GM23248 (cell line): Measurements from ENCODE around the gene MESD. TPM values are rescaled to one million over a fixed set of nuclear protein-coding genes. Genes with fewer than 3 reads are reported as not detected.

Experiments used
- DNase-seq: peaks from one replicate; pipeline ENCODE4 v3.0.0-alpha.2; 2015
- H2AFZ ChIP-seq: fragments of 200-600 bp; sonication (generic); 2 replicates; pipeline ENCODE4 v1.6.1; 2016; ENCODE audit warnings: antibody characterized with exemption
- H3F3A ChIP-seq: fragments of 200-600 bp; sonication (generic); 2 replicates; pipeline ENCODE4 v1.6.1; 2016; ENCODE audit warnings: mild to moderate bottlenecking, antibody characterized with exemption, mixed run types; ENCODE audit not compliant: insufficient read depth
- H3K27ac ChIP-seq: fragments of 200-600 bp; sonication (generic); 2 replicates; pipeline ENCODE4 v1.5.1; 2016; ENCODE audit warnings: mild to moderate bottlenecking
- H3K27me3 ChIP-seq: fragments of 200-600 bp; sonication (generic); replicated peaks from 2 replicates; pipeline ENCODE4 v1.6.1; 2016; ENCODE audit warnings: mild to moderate bottlenecking; ENCODE audit not compliant: insufficient read depth
- H3K36me3 ChIP-seq: fragments of 200-600 bp; sonication (generic); 2 replicates; pipeline ENCODE4 v1.6.1; 2016; ENCODE audit warnings: low read depth, mild to moderate bottlenecking
- H3K4me1 ChIP-seq: fragments of 200-600 bp; sonication (generic); 2 replicates; pipeline ENCODE4 v1.6.1; 2016; ENCODE audit warnings: mild to moderate bottlenecking; ENCODE audit not compliant: insufficient read depth
- H3K4me2 ChIP-seq: fragments of 200-600 bp; sonication (generic); one replicate; pipeline ENCODE4 v1.6.1; 2016; ENCODE audit warnings: mild to moderate bottlenecking; ENCODE audit not compliant: unreplicated experiment
- H3K4me3 ChIP-seq: fragments of 200-600 bp; sonication (generic); 2 replicates; pipeline ENCODE4 v1.5.1; 2016; ENCODE audit warnings: mild to moderate bottlenecking
- H3K79me2 ChIP-seq: fragments of 200-600 bp; sonication (generic); 2 replicates; pipeline ENCODE4 v1.6.1; 2016; ENCODE audit warnings: mild to moderate bottlenecking; ENCODE audit not compliant: insufficient read depth
- H3K9ac ChIP-seq: fragments of 200-600 bp; sonication (generic); 2 replicates; pipeline ENCODE4 v1.6.1; 2016; ENCODE audit warnings: mild to moderate bottlenecking
- H3K9me2 ChIP-seq: fragments of 200-600 bp; sonication (generic); 2 replicates; pipeline ENCODE4 v1.6.1; 2016; ENCODE audit warnings: mixed run types, mild to moderate bottlenecking, moderate library complexity; ENCODE audit not compliant: insufficient read depth
- H3K9me3 ChIP-seq: fragments of 200-600 bp; sonication (generic); one replicate; pipeline ENCODE4 v1.6.1; 2017; ENCODE audit warnings: low read depth
- H4K20me1 ChIP-seq: fragments of 200-600 bp; sonication (generic); 2 replicates; pipeline ENCODE4 v1.6.0; 2016; ENCODE audit not compliant: insufficient read depth
- EZH2 ChIP-seq: fragments of 200-600 bp; sonication (generic); IDR thresholded peaks from 2 replicates; pipeline ENCODE4 v1.6.1; 2018; ENCODE audit warnings: antibody characterized with exemption, mild to moderate bottlenecking; ENCODE audit not compliant: insufficient read depth, poor library complexity, severe bottlenecking
- EZH2phosphoT487 ChIP-seq: fragments of 200-600 bp; sonication (generic); IDR thresholded peaks from 2 replicates; pipeline ENCODE4 v1.6.1; 2018; ENCODE audit warnings: antibody characterized with exemption, moderate library complexity, mild to moderate bottlenecking, low read depth; ENCODE audit not compliant: insufficient read depth
- WGBS, 2 experiments: methylation state at CpG; one replicate each; pipeline ENCODE4 v1.1.6; 2015 to 2017; ENCODE audit warnings: low lambda C conversion rate in 2 of 2, low coverage in 1 of 2; ENCODE audit errors: missing lambda C conversion rate in 2 of 2; 5-methylcytosine and 5-hydroxymethylcytosine counted together
- in situ Hi-C: fragments of 300-500 bp; cut with MboI; formaldehyde crosslinking; loops from 2 replicates; pipeline ENCODE4 v1.15.0; 2020
- polyA plus RNA-seq: library from polyadenylated mRNA; unstranded; fragments of >200 nt; fragmentation: Nextera tagmentation; extraction: Ambion mirVana; gene quantifications from 2 replicates; pipeline ENCODE4 v1.2.1, GENCODE V29; 2016
- total RNA-seq: library from RNA; depleted of rRNA; stranded (reverse); fragments of >200 nt; shearing (Covaris generic); gene quantifications from 2 replicates; pipeline ENCODE4 v1.2.3, GENCODE V29; 2014

Gene MESD
- total and polyA plus RNA-seq, 2 experiments from 2014 or later = 23.0 to 35.5 TPM

GRCh38 chr15:80951941-80952340 is 37.7 kb downstream of the MESD start:
- H3K4me3 ChIP-seq = no peak overlapping the region
- no peaks in the 10 kb centered on the region for H3K27me3 ChIP-seq
- H3K36me3 ChIP-seq = peaks cover 37% of the 10 kb centered on the region
- DNase-seq = no peak
- H3K4me2 ChIP-seq = no peak overlapping the region
- no peaks in the 10 kb centered on the region for H4K20me1 ChIP-seq
- TF ChIP-seq EZH2 (no peak), EZH2phosphoT487 (no peak)
- peaks cover 72% of the 10 kb centered on the region for H3F3A ChIP-seq
- in situ Hi-C loops = no loop called here
- 72 to 76% methylated on average over 5 of the region's 5 CpGs for WGBS, 2 experiments
- H2AFZ ChIP-seq = no peak overlapping the region
- H3K9me3 ChIP-seq = no peaks in the 10 kb centered on the region
- no peak overlapping the region for H3K9ac ChIP-seq
- H3K27ac ChIP-seq = no peak overlapping the region
- no peaks in the 10 kb centered on the region for H3K79me2 ChIP-seq
- peaks cover 7% of the 10 kb centered on the region; the same call in 1 of the 2 replicates for H3K4me1 ChIP-seq
- H3K9me2 ChIP-seq = no peaks in the 10 kb centered on the region

- Histone ChIP-seq H3K9ac (no peak overlapping the region), H3K9me3 (no peaks in the 10 kb centered on the region), H3K36me3 (peaks cover 51% of the 10 kb centered on the region), H3K9me2 (no peaks in the 10 kb centered on the region), H3K27ac (no peak overlapping the region), H3F3A (peaks cover 86% of the 10 kb centered on the region), H4K20me1 (no peaks in the 10 kb centered on the region), H2AFZ (no peak overlapping the region), H3K27me3 (no peaks in the 10 kb centered on the region), H3K4me2 (no peak overlapping the region), H3K4me1 (peaks cover under 1% of the 10 kb centered on the region; the same call in 1 of the 2 replicates), H3K4me3 (no peak overlapping the region), H3K79me2 (no peaks in the 10 kb centered on the region)
- 89 to 92% methylated on average over 8 of the region's 8 CpGs for WGBS, 2 experiments
- TF ChIP-seq EZH2 = no peak
- no peak for TF ChIP-seq EZH2phosphoT487
- no peak for DNase-seq
- in situ Hi-C loops = no loop called here
Observed at GRCh38 chr15:80950291-80951078, 39.1 kb downstream of the MESD start.

GRCh38 chr15:80949756-80950155 is 39.9 kb downstream of the MESD start:
- H3K9ac ChIP-seq = no peak overlapping the region
- no peaks in the 10 kb centered on the region for H3K4me1 ChIP-seq
- no peak overlapping the region for H3K4me3 ChIP-seq
- no peak overlapping the region for H2AFZ ChIP-seq
- H3K79me2 ChIP-seq = no peaks in the 10 kb centered on the region
- peaks cover 57% of the 10 kb centered on the region for H3K36me3 ChIP-seq
- H3K9me3 ChIP-seq = no peaks in the 10 kb centered on the region
- no peaks in the 10 kb centered on the region for H3K27me3 ChIP-seq
- 82 to 89% methylated on average over 4 of the region's 4 CpGs for WGBS, 2 experiments
- peaks cover 89% of the 10 kb centered on the region for H3F3A ChIP-seq
- no peaks in the 10 kb centered on the region for H3K9me2 ChIP-seq
- TF ChIP-seq EZH2 (no peak), EZH2phosphoT487 (no peak)
- no peak for DNase-seq
- H4K20me1 ChIP-seq = no peaks in the 10 kb centered on the region
- H3K4me2 ChIP-seq = no peak overlapping the region
- H3K27ac ChIP-seq = no peak overlapping the region
- in situ Hi-C loops = no loop called here

- WGBS, 2 experiments = 96 to 97% methylated on average over 12 to 13 of the region's 13 CpGs
- H3K36me3 ChIP-seq = peaks cover 66% of the 10 kb centered on the region
- no peak overlapping the region for H3K27ac ChIP-seq
- H3K4me1 ChIP-seq = no peaks in the 10 kb centered on the region
- in situ Hi-C loops = no loop called here
- H4K20me1 ChIP-seq = no peaks in the 10 kb centered on the region
- no peaks in the 10 kb centered on the region for H3K27me3 ChIP-seq
- no peak for TF ChIP-seq EZH2phosphoT487
- peaks cover 89% of the 10 kb centered on the region for H3F3A ChIP-seq
- DNase-seq = no peak
- H3K9ac ChIP-seq = no peak overlapping the region
- no peaks in the 10 kb centered on the region for H3K79me2 ChIP-seq
- no peaks in the 10 kb centered on the region for H3K9me2 ChIP-seq
- no peak overlapping the region for H2AFZ ChIP-seq
- no peak overlapping the region for H3K4me2 ChIP-seq
- H3K4me3 ChIP-seq = no peak overlapping the region
- no peaks in the 10 kb centered on the region for H3K9me3 ChIP-seq
Observed at GRCh38 chr15:80948651-80949292, 40.8 kb downstream of the MESD start.
